ENCODE measurements around the gene ZNF837.

The ZNF837 gene

GRCh38 chr19:58338336-58338735 is 42.5 kb downstream of the ZNF837 start:
- Histone ChIP-seq H3K9ac (ENCODE audit: low read length) (no peak overlapping the region), H3K9me3 (ENCODE audit: low read length) (no peaks in the 10 kb centered on the region; the same call in 1 of the 2 replicates), H2AFZ (ENCODE audit: low read length) (no peak overlapping the region), H3K9me2 (ENCODE audit: low read depth, low read length) (no peaks in the 10 kb centered on the region), H3K4me3 (ENCODE audit: low read depth, low read length, poor library complexity, severe bottlenecking) (no peak overlapping the region), H3K79me2 (ENCODE audit: insufficient read depth, low read length) (no peaks in the 10 kb centered on the region), H3K4me2 (ENCODE audit: low read length) (no peak overlapping the region), H4K20me1 (ENCODE audit: insufficient read depth, low read length) (no peaks in the 10 kb centered on the region), H3F3A (ENCODE audit: insufficient read depth, low read length) (no peaks in the 10 kb centered on the region), H3K4me1 (ENCODE audit: insufficient read depth, low read length, severe bottlenecking) (no peaks in the 10 kb centered on the region), H3K36me3 (ENCODE audit: insufficient read depth, low read length) (peaks cover 53% of the 10 kb centered on the region), H3K27me3 (ENCODE audit: insufficient read depth, low read length) (no peaks in the 10 kb centered on the region), H3K27ac (ENCODE audit: low read depth, low read length, poor library complexity, severe bottlenecking) (no peak overlapping the region)
- no peak for TF ChIP-seq EZH2 (IDR thresholded peaks at IDR 0.05; ENCODE audit: borderline replicate concordance, low read length)
- TF ChIP-seq, protein P1, sequence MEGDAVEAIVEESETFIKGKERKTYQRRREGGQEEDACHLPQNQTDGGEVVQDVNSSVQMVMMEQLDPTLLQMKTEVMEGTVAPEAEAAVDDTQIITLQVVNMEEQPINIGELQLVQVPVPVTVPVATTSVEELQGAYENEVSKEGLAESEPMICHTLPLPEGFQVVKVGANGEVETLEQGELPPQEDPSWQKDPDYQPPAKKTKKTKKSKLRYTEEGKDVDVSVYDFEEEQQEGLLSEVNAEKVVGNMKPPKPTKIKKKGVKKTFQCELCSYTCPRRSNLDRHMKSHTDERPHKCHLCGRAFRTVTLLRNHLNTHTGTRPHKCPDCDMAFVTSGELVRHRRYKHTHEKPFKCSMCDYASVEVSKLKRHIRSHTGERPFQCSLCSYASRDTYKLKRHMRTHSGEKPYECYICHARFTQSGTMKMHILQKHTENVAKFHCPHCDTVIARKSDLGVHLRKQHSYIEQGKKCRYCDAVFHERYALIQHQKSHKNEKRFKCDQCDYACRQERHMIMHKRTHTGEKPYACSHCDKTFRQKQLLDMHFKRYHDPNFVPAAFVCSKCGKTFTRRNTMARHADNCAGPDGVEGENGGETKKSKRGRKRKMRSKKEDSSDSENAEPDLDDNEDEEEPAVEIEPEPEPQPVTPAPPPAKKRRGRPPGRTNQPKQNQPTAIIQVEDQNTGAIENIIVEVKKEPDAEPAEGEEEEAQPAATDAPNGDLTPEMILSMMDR (IDR thresholded peaks at IDR 0.05; ENCODE audit: low read length), result no peak

DNA sequence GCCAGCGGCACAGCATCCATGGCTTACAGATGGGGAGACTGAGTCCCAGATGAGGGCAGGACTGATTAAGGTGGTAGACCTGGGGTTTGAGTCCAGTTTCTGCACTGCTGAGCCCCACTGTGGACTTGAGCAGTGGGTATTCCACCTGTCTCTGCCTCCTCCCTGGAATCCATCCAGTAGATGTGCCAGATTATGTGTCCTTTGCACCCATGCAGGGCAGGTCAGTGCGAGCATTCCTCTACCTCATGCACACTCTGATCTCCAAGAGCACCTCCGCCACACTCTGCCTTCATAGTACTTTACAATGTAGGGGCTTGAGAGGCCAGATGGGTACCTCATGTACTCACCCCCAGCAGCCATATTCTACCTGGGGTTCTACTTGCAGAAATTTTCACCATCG is 44.0 kb downstream of the ZNF837 start:
- peaks cover 53% of the 10 kb centered on the region for H3K36me3 ChIP-seq (ENCODE audit: insufficient read depth, low read length)
- no peaks in the 10 kb centered on the region for H4K20me1 ChIP-seq (ENCODE audit: insufficient read depth, low read length)
- no peaks in the 10 kb centered on the region for H3K9me2 ChIP-seq (ENCODE audit: low read depth, low read length)
- H3K9me3 ChIP-seq (ENCODE audit: low read length), result no peaks in the 10 kb centered on the region; the same call in 1 of the 2 replicates
- no peak for TF ChIP-seq EZH2 (IDR thresholded peaks at IDR 0.05; ENCODE audit: borderline replicate concordance, low read length)
- TF ChIP-seq, protein P1 (IDR thresholded peaks at IDR 0.05; ENCODE audit: low read length), result no peak
- H3K4me1 ChIP-seq (ENCODE audit: insufficient read depth, low read length, severe bottlenecking), result no peaks in the 10 kb centered on the region
- H2AFZ ChIP-seq (ENCODE audit: low read length), result no peak overlapping the region
- no peaks in the 10 kb centered on the region for H3K27me3 ChIP-seq (ENCODE audit: insufficient read depth, low read length)
- no peak overlapping the region for H3K4me3 ChIP-seq (ENCODE audit: low read depth, low read length, poor library complexity, severe bottlenecking)
- H3K9ac ChIP-seq (ENCODE audit: low read length), result no peak overlapping the region
- no peaks in the 10 kb centered on the region for H3K79me2 ChIP-seq (ENCODE audit: insufficient read depth, low read length)
- H3K4me2 ChIP-seq (ENCODE audit: low read length), result no peak overlapping the region
- H3F3A ChIP-seq (ENCODE audit: insufficient read depth, low read length), result no peaks in the 10 kb centered on the region
- H3K27ac ChIP-seq (ENCODE audit: low read depth, low read length, poor library complexity, severe bottlenecking), result no peak overlapping the region

DNA sequence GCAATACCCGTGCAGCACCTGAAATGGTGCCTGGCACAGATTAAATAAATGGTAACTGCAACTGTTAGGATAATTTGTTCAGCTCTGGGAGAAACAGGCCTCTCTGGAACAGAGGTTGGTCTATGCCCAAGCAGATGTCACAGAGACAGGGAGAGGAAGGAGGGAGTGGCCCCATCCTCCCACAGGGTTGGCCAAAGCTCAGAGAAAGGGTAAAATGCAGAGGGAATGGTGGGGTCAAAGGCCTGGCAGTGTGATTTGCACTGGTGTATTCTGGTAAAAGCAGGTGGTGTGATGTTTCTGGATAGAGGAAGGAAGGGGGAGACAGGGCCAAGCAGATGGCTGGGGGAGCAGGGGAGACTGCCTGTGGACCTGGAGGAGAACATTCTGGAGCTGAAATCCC is 44.6 kb downstream of the ZNF837 start:
- Histone ChIP-seq H3K27ac (ENCODE audit: low read depth, low read length, poor library complexity, severe bottlenecking) (no peak overlapping the region), H2AFZ (ENCODE audit: low read length) (no peak overlapping the region), H3K9me2 (ENCODE audit: low read depth, low read length) (no peaks in the 10 kb centered on the region), H3K4me1 (ENCODE audit: insufficient read depth, low read length, severe bottlenecking) (no peaks in the 10 kb centered on the region), H3K4me3 (ENCODE audit: low read depth, low read length, poor library complexity, severe bottlenecking) (no peak overlapping the region), H4K20me1 (ENCODE audit: insufficient read depth, low read length) (no peaks in the 10 kb centered on the region), H3K36me3 (ENCODE audit: insufficient read depth, low read length) (peaks cover 52% of the 10 kb centered on the region), H3K4me2 (ENCODE audit: low read length) (no peak overlapping the region), H3K27me3 (ENCODE audit: insufficient read depth, low read length) (no peaks in the 10 kb centered on the region), H3K9me3 (ENCODE audit: low read length) (no peaks in the 10 kb centered on the region; the same call in 1 of the 2 replicates), H3K79me2 (ENCODE audit: insufficient read depth, low read length) (no peaks in the 10 kb centered on the region), H3K9ac (ENCODE audit: low read length) (no peak overlapping the region), H3F3A (ENCODE audit: insufficient read depth, low read length) (no peaks in the 10 kb centered on the region)
- TF ChIP-seq EZH2 (IDR thresholded peaks at IDR 0.05; ENCODE audit: borderline replicate concordance, low read length), result no peak
- TF ChIP-seq, protein P1 (IDR thresholded peaks at IDR 0.05; ENCODE audit: low read length), result no peak
